Measurements from ENCODE around the gene RNFT2.
"Not testable (repeated sequence)": the region's sequence is repeated elsewhere in the genome, so short reads cannot be mapped to it uniquely, and the experiment has no call there.

RNFT2 gene

GRCh38 chr12:116745554-116745953 lies 7.4 kb downstream of the RNFT2 start:
- no peak for DNase-seq

- DNase-seq: no peak
Measured at GRCh38 chr12:116749884-116750283, 11.8 kb downstream of the RNFT2 start.

GRCh38 chr12:116750298-116750697 lies 12.2 kb downstream of the RNFT2 start:
- DNase-seq: no peak

- DNase-seq: not testable (repeated sequence)
Measured at GRCh38 chr12:116754097-116754496, 16.0 kb downstream of the RNFT2 start.

GRCh38 chr12:116754783-116755182 lies 16.7 kb downstream of the RNFT2 start:
- not testable (repeated sequence) for DNase-seq

- DNase-seq: no peak
Measured at GRCh38 chr12:116759783-116760621, 21.9 kb downstream of the RNFT2 start.

GRCh38 chr12:116760622-116761020 lies 22.5 kb downstream of the RNFT2 start:
- DNase-seq: no peak

GRCh38 chr12:116761499-116761898 lies 23.4 kb downstream of the RNFT2 start:
- DNase-seq: no peak

- no peak for DNase-seq
Measured at GRCh38 chr12:116765271-116765670, 27.2 kb downstream of the RNFT2 start.

GRCh38 chr12:116766285-116766684 lies 28.2 kb downstream of the RNFT2 start:
- DNase-seq: no peak

- no peak for DNase-seq
Measured at GRCh38 chr12:116766746-116767145, 28.6 kb downstream of the RNFT2 start.

- DNase-seq: no peak
Measured at GRCh38 chr12:116771651-116772050, 33.5 kb downstream of the RNFT2 start.

- DNase-seq: no peak
Measured at GRCh38 chr12:116773276-116773731, 35.2 kb downstream of the RNFT2 start.

GRCh38 chr12:116774020-116774419 lies 35.9 kb downstream of the RNFT2 start:
- no peak for DNase-seq

- DNase-seq: no peak
Measured at GRCh38 chr12:116777245-116777644, 39.1 kb downstream of the RNFT2 start.

GRCh38 chr12:116779597-116779996 lies 41.5 kb downstream of the RNFT2 start:
- no peak for DNase-seq

GRCh38 chr12:116780942-116781341 lies 42.8 kb downstream of the RNFT2 start:
- no peak for DNase-seq

GRCh38 chr12:116783525-116784237 lies 45.6 kb downstream of the RNFT2 start:
- DNase-seq: no peak

- no peak for DNase-seq
Measured at GRCh38 chr12:116784238-116784612, 46.1 kb downstream of the RNFT2 start.

- not testable (repeated sequence) for DNase-seq
Measured at GRCh38 chr12:116789562-116789961, 51.4 kb downstream of the RNFT2 start.

GRCh38 chr12:116790066-116790465 lies 52.0 kb downstream of the RNFT2 start:
- DNase-seq: no peak

- DNase-seq: no peak
Measured at GRCh38 chr12:116792403-116792802, 54.3 kb downstream of the RNFT2 start.

GRCh38 chr12:116794725-116795124 lies 56.6 kb downstream of the RNFT2 start:
- no peak for DNase-seq

GRCh38 chr12:116797885-116798284 lies 59.8 kb downstream of the RNFT2 start:
- no peak for DNase-seq
